Neural progenitor cell (in vitro differentiated cells): ENCODE results near the gene LILRB1.

Experiments
- EZH2 ChIP-seq: fragments of 200-600 bp; sonication (generic); IDR thresholded peaks from 2 replicates; pipeline ENCODE4 v1.6.1; 2017; ENCODE audit warnings: antibody characterized with exemption, mild to moderate bottlenecking, moderate library complexity
- EZH2phosphoT487 ChIP-seq: fragments of 200-600 bp; sonication (generic); IDR thresholded peaks from 2 replicates; pipeline ENCODE4 v1.6.1; 2017; ENCODE audit warnings: antibody characterized with exemption
- TF ChIP-seq, protein P1 (sequence below): fragments of 200-600 bp; sonication (generic); IDR thresholded peaks from 2 replicates; pipeline ENCODE4 v1.5.1; 2017; ENCODE audit warnings: antibody characterized with exemption, mild to moderate bottlenecking

DNA sequence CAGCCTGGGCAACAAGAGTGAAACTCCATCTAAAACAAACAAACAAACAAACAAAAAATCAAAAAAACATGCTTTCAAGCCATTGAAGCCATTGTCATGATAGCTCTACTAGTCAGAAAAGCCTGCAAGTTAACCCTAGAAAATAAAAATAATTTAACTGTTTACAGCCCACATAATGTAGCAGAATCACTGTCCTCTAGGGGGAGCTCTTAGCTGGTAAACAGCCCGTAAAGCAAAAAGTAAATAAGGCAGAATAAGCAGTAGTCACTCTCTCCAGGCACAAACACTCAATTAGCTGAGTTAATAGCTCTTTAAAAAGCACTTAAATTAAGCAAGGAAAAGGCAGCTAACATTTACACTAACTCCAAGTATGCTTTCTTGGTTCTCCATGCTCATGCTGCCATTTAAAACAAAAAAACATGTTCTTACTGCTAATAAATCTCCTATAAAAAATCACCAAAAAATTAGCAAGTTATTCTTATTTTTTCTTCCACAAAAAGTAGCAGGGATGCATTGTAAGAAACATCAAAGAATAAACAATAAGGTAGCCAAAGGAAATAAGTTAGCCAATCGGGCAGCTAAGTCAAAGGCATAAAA, 43.8 kb downstream of the LILRB1 start:
- TF ChIP-seq, protein P1, sequence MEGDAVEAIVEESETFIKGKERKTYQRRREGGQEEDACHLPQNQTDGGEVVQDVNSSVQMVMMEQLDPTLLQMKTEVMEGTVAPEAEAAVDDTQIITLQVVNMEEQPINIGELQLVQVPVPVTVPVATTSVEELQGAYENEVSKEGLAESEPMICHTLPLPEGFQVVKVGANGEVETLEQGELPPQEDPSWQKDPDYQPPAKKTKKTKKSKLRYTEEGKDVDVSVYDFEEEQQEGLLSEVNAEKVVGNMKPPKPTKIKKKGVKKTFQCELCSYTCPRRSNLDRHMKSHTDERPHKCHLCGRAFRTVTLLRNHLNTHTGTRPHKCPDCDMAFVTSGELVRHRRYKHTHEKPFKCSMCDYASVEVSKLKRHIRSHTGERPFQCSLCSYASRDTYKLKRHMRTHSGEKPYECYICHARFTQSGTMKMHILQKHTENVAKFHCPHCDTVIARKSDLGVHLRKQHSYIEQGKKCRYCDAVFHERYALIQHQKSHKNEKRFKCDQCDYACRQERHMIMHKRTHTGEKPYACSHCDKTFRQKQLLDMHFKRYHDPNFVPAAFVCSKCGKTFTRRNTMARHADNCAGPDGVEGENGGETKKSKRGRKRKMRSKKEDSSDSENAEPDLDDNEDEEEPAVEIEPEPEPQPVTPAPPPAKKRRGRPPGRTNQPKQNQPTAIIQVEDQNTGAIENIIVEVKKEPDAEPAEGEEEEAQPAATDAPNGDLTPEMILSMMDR, result peak; percentile 64
- TF ChIP-seq EZH2phosphoT487 (no peak), EZH2 (no peak)
